PC-9 (cell line): ENCODE measurements around the gene TTC38. TPM values are rescaled to one million over a fixed set of nuclear protein-coding genes. Genes with fewer than 3 reads are reported as not detected.

Experiments
- BruUV-seq: library from RNA; stranded (reverse); fragments of 400-500 nt; replicated peaks from 2 replicates; lab custom pipeline; 2021; lab: Mats Ljungman, UMichigan
- CTCF ChIA-PET: fragments of 300-600 bp; sonication (Branson Sonifier 250); formaldehyde crosslinking; loops from one replicate; lab custom pipeline; 2022; ENCODE audit warnings: antibody characterized with exemption; lab: Charles Lee
- POLR2A ChIA-PET: fragments of 300-600 bp; sonication (Branson Sonifier 250); formaldehyde crosslinking; loops from one replicate; lab custom pipeline; 2022; ENCODE audit warnings: antibody characterized with exemption; ENCODE audit not compliant: unreplicated experiment; lab: Charles Lee
- DNase-seq, 2 experiments: peaks; one replicate each; pipeline versions ENCODE4 v3.0.0 to v3.0.0-alpha.2; 2015 to 2022; ENCODE audit warnings: mixed read lengths in 1 of 2
- H2AFZ ChIP-seq: fragments of 200-600 bp; sonication (generic); 2 replicates; pipeline ENCODE4 v1.8.1; 2017; ENCODE audit warnings: antibody characterized with exemption
- H3F3A ChIP-seq: fragments of 200-600 bp; sonication (generic); 2 replicates; pipeline ENCODE4 v1.8.1; 2017; ENCODE audit warnings: antibody characterized with exemption, mild to moderate bottlenecking, low read depth; ENCODE audit not compliant: insufficient read depth
- H3K27ac ChIP-seq: fragments of 200-600 bp; sonication (generic); 2 replicates; pipeline ENCODE4 v1.6.1; 2016; ENCODE audit warnings: mixed run types
- H3K27me3 ChIP-seq: fragments of 200-600 bp; sonication (generic); 2 replicates; pipeline ENCODE4 v1.6.1; 2016; ENCODE audit warnings: low read depth, mixed run types; ENCODE audit not compliant: insufficient read depth
- H3K36me3 ChIP-seq: fragments of 200-600 bp; sonication (generic); 2 replicates; pipeline ENCODE4 v1.6.1; 2016; ENCODE audit warnings: low read depth, mixed run types
- H3K4me1 ChIP-seq: fragments of 200-600 bp; sonication (generic); replicated peaks from 2 replicates; pipeline ENCODE4 v1.6.1; 2016; ENCODE audit warnings: mixed run types; ENCODE audit not compliant: insufficient read depth
- H3K4me2 ChIP-seq: fragments of 200-600 bp; sonication (generic); 2 replicates; pipeline ENCODE4 v1.6.1; 2017; ENCODE audit warnings: mixed run types
- H3K4me3 ChIP-seq: fragments of 200-600 bp; sonication (generic); 2 replicates; pipeline ENCODE4 v1.6.1; 2016; ENCODE audit warnings: mixed run types
- H3K79me2 ChIP-seq: fragments of 200-600 bp; sonication (generic); 2 replicates; pipeline ENCODE4 v1.6.1; 2017; ENCODE audit warnings: low read depth, mixed run types
- H3K9me2 ChIP-seq: fragments of 200-600 bp; sonication (generic); 2 replicates; pipeline ENCODE4 v1.8.1; 2017; ENCODE audit warnings: mild to moderate bottlenecking; ENCODE audit not compliant: insufficient read depth
- H3K9me3 ChIP-seq: fragments of 200-600 bp; sonication (generic); 2 replicates; pipeline ENCODE4 v1.8.1; 2016; ENCODE audit warnings: low read depth; ENCODE audit not compliant: insufficient read depth
- H4K20me1 ChIP-seq: fragments of 200-600 bp; sonication (generic); 2 replicates; pipeline ENCODE4 v1.8.1; 2017; ENCODE audit not compliant: insufficient read depth
- EZH2 ChIP-seq: fragments of 200-600 bp; sonication (generic); IDR thresholded peaks from 2 replicates; pipeline ENCODE4 v1.8.0; 2017; ENCODE audit warnings: antibody characterized with exemption, low read depth
- intact Hi-C: fragments of 100-400 bp; cut with micrococcal nuclease; formaldehyde crosslinking; loops from one replicate; pipeline ENCODE4 v1.10.0; 2022; ENCODE audit not compliant: unreplicated experiment
- total RNA-seq: library from RNA; stranded (reverse); gene quantifications from 2 replicates; pipeline ENCODE4 v1.2.3, GENCODE V29; 2021
- TF ChIP-seq, protein P1 (sequence below): fragments of 200-600 bp; sonication (generic); conservative IDR thresholded peaks from 2 replicates; pipeline ENCODE4 v1.6.1; 2017; ENCODE audit warnings: mixed run types, antibody characterized with exemption, mild to moderate bottlenecking, moderate library complexity

The TTC38 gene
- total RNA-seq, 1 experiment from 2014 or later: 15.2 TPM

DNA sequence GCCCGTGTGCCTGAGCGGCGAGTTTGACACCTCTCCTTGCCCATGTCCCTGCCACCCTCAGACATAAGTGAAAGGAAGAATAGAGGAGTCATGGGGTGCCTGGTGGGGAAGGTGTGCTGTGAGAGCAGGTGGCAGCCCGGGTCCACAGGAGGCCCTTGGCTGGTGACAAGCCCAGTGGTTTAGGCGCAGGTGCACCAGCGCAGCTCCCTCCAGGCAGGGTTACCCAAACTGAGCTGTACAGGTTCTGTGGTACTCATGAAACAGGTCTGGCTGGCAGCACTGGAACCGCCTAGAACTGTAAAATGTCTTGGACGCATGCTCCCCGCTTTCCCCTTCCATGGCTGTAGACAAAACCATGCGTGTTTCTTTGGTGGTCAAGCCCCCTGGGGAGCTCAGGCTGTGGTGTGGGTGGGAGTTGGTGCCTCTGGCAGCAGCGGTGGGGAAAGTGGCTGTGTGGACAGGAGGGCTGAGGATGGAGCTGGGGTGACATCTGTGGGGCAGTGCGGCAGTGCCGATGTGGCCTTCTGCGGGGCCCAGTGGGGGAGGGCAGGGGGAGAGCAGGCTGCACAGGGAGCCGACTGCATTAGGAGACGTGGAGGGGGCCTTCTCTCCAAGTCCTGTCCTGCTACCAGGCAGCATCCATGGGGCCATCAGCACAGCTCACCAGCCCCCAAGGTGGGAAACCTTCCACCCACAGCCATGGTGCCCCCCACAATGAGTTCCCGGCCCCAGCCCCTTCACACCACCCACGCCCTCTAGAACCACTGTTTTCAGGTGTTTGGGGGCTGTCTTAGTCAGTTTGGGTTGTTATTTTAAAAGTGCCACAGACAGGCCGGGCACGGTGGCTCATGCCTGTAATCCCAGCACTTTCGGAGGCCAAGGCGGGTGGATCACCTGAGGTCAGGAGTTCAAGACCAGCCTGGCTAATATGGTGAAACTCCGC lies 23.3 kb downstream of the TTC38 start:
- Histone ChIP-seq H3K27me3 (no peaks in the 10 kb centered on the region), H3K9me2 (no peaks in the 10 kb centered on the region), H3K9me3 (no peaks in the 10 kb centered on the region), H4K20me1 (no peaks in the 10 kb centered on the region), H3K79me2 (no peaks in the 10 kb centered on the region), H3F3A (peaks cover 4% of the 10 kb centered on the region), H2AFZ (no peak overlapping the region), H3K36me3 (no peaks in the 10 kb centered on the region), H3K27ac (no peak overlapping the region), H3K4me3 (no peak overlapping the region), H3K4me2 (no peak overlapping the region), H3K4me1 (peaks cover 7% of the 10 kb centered on the region; the same call in 1 of the 2 replicates)
- DNase-seq: peak in 1 of 2 experiments; percentile 13
- ChIA-PET CTCF (no interaction called here), POLR2A (no interaction called here)
- no TSS peak for BruUV-seq
- intact Hi-C loops: no loop called here
- no peak for TF ChIP-seq EZH2
- TF ChIP-seq, protein P1, sequence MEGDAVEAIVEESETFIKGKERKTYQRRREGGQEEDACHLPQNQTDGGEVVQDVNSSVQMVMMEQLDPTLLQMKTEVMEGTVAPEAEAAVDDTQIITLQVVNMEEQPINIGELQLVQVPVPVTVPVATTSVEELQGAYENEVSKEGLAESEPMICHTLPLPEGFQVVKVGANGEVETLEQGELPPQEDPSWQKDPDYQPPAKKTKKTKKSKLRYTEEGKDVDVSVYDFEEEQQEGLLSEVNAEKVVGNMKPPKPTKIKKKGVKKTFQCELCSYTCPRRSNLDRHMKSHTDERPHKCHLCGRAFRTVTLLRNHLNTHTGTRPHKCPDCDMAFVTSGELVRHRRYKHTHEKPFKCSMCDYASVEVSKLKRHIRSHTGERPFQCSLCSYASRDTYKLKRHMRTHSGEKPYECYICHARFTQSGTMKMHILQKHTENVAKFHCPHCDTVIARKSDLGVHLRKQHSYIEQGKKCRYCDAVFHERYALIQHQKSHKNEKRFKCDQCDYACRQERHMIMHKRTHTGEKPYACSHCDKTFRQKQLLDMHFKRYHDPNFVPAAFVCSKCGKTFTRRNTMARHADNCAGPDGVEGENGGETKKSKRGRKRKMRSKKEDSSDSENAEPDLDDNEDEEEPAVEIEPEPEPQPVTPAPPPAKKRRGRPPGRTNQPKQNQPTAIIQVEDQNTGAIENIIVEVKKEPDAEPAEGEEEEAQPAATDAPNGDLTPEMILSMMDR: no peak

DNA sequence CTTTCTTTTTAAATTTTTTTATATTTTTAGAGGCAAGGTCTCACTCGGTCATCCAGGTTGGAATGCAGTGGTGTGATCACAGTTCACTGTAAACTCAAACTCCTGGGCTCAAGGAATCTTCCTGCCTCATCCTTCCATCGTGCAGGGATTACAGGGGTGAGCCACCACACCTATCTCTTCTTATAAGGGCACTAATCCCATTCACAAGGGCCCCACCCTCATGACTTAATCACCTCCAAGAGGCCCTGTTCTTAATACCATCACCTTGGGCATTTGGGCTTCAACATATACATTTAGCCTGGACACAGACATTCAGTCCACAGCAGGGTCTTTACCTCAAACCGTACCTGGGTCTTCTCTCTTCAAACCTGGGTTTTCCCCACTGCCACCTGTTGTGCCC lies 24.4 kb downstream of the TTC38 start:
- Histone ChIP-seq H2AFZ (no peak overlapping the region), H3K4me1 (peaks cover 7% of the 10 kb centered on the region; the same call in 1 of the 2 replicates), H3K4me3 (no peak overlapping the region), H3K9me3 (no peaks in the 10 kb centered on the region), H3K4me2 (no peak overlapping the region), H3K36me3 (no peaks in the 10 kb centered on the region), H3K9me2 (no peaks in the 10 kb centered on the region), H3K27me3 (no peaks in the 10 kb centered on the region), H3K27ac (no peak overlapping the region), H3F3A (peaks cover 4% of the 10 kb centered on the region), H3K79me2 (peaks cover 4% of the 10 kb centered on the region), H4K20me1 (no peaks in the 10 kb centered on the region)
- ChIA-PET CTCF (no interaction called here), POLR2A (no interaction called here)
- intact Hi-C loops: no loop called here
- TF ChIP-seq, protein P1: no peak
- no peak for TF ChIP-seq EZH2
- no TSS peak for BruUV-seq
- DNase-seq: no peak

DNA sequence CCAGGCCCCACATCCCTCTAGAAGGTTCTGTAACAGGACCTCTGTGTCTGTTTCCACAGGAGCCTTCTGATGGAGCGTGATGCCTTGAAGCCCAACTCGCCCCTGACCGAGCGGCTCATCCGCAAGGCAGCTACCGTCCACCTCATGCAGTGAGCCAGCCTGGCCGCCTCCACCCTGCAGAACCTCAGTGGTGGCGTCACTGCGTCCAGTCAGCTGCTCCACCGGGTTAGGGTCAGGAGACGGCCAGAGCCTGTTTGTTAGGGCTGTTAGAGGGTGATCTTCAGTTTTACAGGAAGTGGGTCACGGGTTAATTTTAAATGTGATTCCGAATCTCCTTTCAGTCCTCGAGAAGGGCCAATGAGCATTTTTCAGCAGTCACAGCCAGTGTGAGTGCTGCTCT lies 24.9 kb downstream of the TTC38 start:
- peaks cover 4% of the 10 kb centered on the region for H3F3A ChIP-seq
- no peaks in the 10 kb centered on the region for H3K9me3 ChIP-seq
- TF ChIP-seq EZH2: no peak
- H3K27ac ChIP-seq: no peak overlapping the region
- no peaks in the 10 kb centered on the region for H3K9me2 ChIP-seq
- BruUV-seq: no TSS peak
- no peaks in the 10 kb centered on the region for H3K36me3 ChIP-seq
- ChIA-PET CTCF (no interaction called here), POLR2A (no interaction called here)
- no peak overlapping the region for H3K4me2 ChIP-seq
- H3K79me2 ChIP-seq: peaks cover 10% of the 10 kb centered on the region
- DNase-seq: no peak
- H3K4me3 ChIP-seq: no peak overlapping the region
- H4K20me1 ChIP-seq: no peaks in the 10 kb centered on the region
- H3K27me3 ChIP-seq: no peaks in the 10 kb centered on the region
- H2AFZ ChIP-seq: no peak overlapping the region
- peaks cover 11% of the 10 kb centered on the region for H3K4me1 ChIP-seq
- intact Hi-C loops: no loop called here
